ENCODE data around the gene APBB2. TPM values are rescaled to one million over a fixed set of nuclear protein-coding genes. Genes with fewer than 3 reads are reported as not detected.

APBB2 gene
- total and polyA plus RNA-seq, 10 of the 15 experiments (the other 5 are each of a cell fraction or from before 2014, with no cell fraction given): 2.7 to 24.6 (median 19.0) TPM

GRCh38 chr4:41120297-41121217, 93.8 kb downstream of the APBB2 start:
- no peak overlapping the region for H3K4me2 ChIP-seq (ENCODE audit: control insufficient read depth, insufficient read depth)

GRCh38 chr4:41119867-41120295, 94.5 kb downstream of the APBB2 start:
- no peak for DNase-seq (ENCODE audit: low read depth, low spot score)
- H3K79me2 ChIP-seq (ENCODE audit: control insufficient read depth, insufficient read depth, low read length): no peaks in the 10 kb centered on the region
- no peaks in the 10 kb centered on the region for H3K27me3 ChIP-seq (replicated peaks in 1 of 2; ENCODE audit: control insufficient read depth in 2 of 2, insufficient read depth in 2 of 2, low read length in 1 of 2)
- no peak overlapping the region for H3K4me3 ChIP-seq
- H3K4me1 ChIP-seq (ENCODE audit: control insufficient read depth, insufficient read depth, low read length): no peaks in the 10 kb centered on the region
- H3K9ac ChIP-seq (ENCODE audit: control insufficient read depth, insufficient read depth, low read length): no peak overlapping the region
- no peak for FAIRE-seq
- H3K27ac ChIP-seq (ENCODE audit: control insufficient read depth, insufficient read depth): no peak overlapping the region
- intact Hi-C loops (cut with micrococcal nuclease; ENCODE audit: unreplicated experiment) (no loop called here), in situ Hi-C loops (cut with MboI) (no loop called here)
- SMC1A ChIA-PET (ENCODE audit: uncharacterized antibody, unreplicated experiment): interaction anchor here (1.0 to 1.7 kb wide), 6 partner anchors 10 to 133 kb away, joined by 3 to 5 read pairs (median 3); no protein-coding TSS in a partner anchor
- BruUV-seq (replicated peaks): no TSS peak
- no peaks in the 10 kb centered on the region for H3K36me3 ChIP-seq (ENCODE audit: control insufficient read depth in 2 of 2, insufficient read depth in 2 of 2, low read length in 1 of 2)
- no peak overlapping the region for H3K4me2 ChIP-seq (ENCODE audit: control insufficient read depth, insufficient read depth)
- no peaks in the 10 kb centered on the region for H4K20me1 ChIP-seq (ENCODE audit: control insufficient read depth, insufficient read depth)
- POLR2A ChIA-PET: no interaction called here
- RAD21 ChIA-PET (ENCODE audit: unreplicated experiment): no interaction called here
- H3K9me3 ChIP-seq (replicated peaks; ENCODE audit: control insufficient read depth, insufficient read depth, low read length): no peaks in the 10 kb centered on the region; the same call in 2 of the 3 replicates
- no peak for ATAC-seq
- WGBS (ENCODE audit: insufficient coverage, insufficient replicate concordance, low lambda C conversion rate, missing lambda C conversion rate): 91% methylated on average over 5 of the region's 5 CpGs
- CTCF ChIA-PET: interaction anchor here (0.6 to 1.5 kb wide), 5 partner anchors 12 to 222 kb away, joined by 3 to 4 read pairs (median 3); no protein-coding TSS in a partner anchor
- no peak overlapping the region for H2AFZ ChIP-seq (ENCODE audit: control insufficient read depth, low read depth, low read length)
- TF ChIP-seq PKNOX1 (IDR thresholded peaks at IDR 0.05) (no peak), BRCA1 (IDR thresholded peaks at IDR 0.05; ENCODE audit: low read depth, low read length) (no peak), ESRRA (IDR thresholded peaks at IDR 0.05; ENCODE audit: low read length) (no peak), NFXL1 (IDR thresholded peaks at IDR 0.05; ENCODE audit: borderline replicate concordance) (no peak), ATF2 (IDR thresholded peaks at IDR 0.05; ENCODE audit: low read length) (no peak), POLR2AphosphoS5 (IDR thresholded peaks at IDR 0.05; ENCODE audit: low read length) (no peak), CBX3 (IDR thresholded peaks at IDR 0.05; ENCODE audit: borderline replicate concordance, low read depth) (no peak), MTA3 (IDR thresholded peaks at IDR 0.05; ENCODE audit: borderline replicate concordance, low read length) (no peak), E4F1 (IDR thresholded peaks at IDR 0.05; ENCODE audit: borderline replicate concordance, partially characterized antibody) (no peak), LARP7 (IDR thresholded peaks at IDR 0.05) (no peak)

More at GRCh38 chr4:41120297-41121217, 93.8 kb downstream of the APBB2 start:
- Histone ChIP-seq H3K4me3 (no peak overlapping the region), H3K27ac (ENCODE audit: control insufficient read depth, insufficient read depth) (no peak overlapping the region), H3K9ac (ENCODE audit: control insufficient read depth, insufficient read depth, low read length) (no peak overlapping the region), H4K20me1 (ENCODE audit: control insufficient read depth, insufficient read depth) (no peaks in the 10 kb centered on the region), H2AFZ (ENCODE audit: control insufficient read depth, low read depth, low read length) (no peak overlapping the region), H3K27me3 (replicated peaks in 1 of 2; ENCODE audit: control insufficient read depth in 2 of 2, insufficient read depth in 2 of 2, low read length in 1 of 2) (no peaks in the 10 kb centered on the region), H3K9me3 (replicated peaks; ENCODE audit: control insufficient read depth, insufficient read depth, low read length) (no peaks in the 10 kb centered on the region; the same call in 2 of the 3 replicates), H3K36me3 (ENCODE audit: control insufficient read depth in 2 of 2, insufficient read depth in 2 of 2, low read length in 1 of 2) (no peaks in the 10 kb centered on the region), H3K4me1 (ENCODE audit: control insufficient read depth, insufficient read depth, low read length) (no peaks in the 10 kb centered on the region), H3K79me2 (ENCODE audit: control insufficient read depth, insufficient read depth, low read length) (no peaks in the 10 kb centered on the region)
- no peak for ATAC-seq
- CTCF ChIA-PET: interaction anchor here (0.7 to 4.9 kb wide), 4 partner anchors 11 to 143 kb away, joined by 3 to 22 read pairs (median 3); no protein-coding TSS in a partner anchor
- no peak for FAIRE-seq
- intact Hi-C loops (cut with micrococcal nuclease; ENCODE audit: unreplicated experiment) (no loop called here), in situ Hi-C loops (cut with MboI) (no loop called here)
- BruUV-seq (replicated peaks): no TSS peak
- SMC1A ChIA-PET (ENCODE audit: uncharacterized antibody, unreplicated experiment): interaction anchor here (1.0 to 1.7 kb wide), 6 partner anchors 10 to 134 kb away, joined by 3 to 5 read pairs (median 3); no protein-coding TSS in a partner anchor
- 68% methylated on average over 12 of the region's 12 CpGs for WGBS (ENCODE audit: insufficient coverage, insufficient replicate concordance, low lambda C conversion rate, missing lambda C conversion rate)
- TF ChIP-seq TAF1 (IDR thresholded peaks at IDR 0.05; ENCODE audit: borderline replicate concordance, low read depth, low read length) (no peak), CHD4 (IDR thresholded peaks at IDR 0.05) (no peak)
- RAD21 ChIA-PET (ENCODE audit: unreplicated experiment): no interaction called here
- no peak for DNase-seq (ENCODE audit: low read depth, low spot score)
- POLR2A ChIA-PET: no interaction called here
